ENCODE data around the gene CLDN16.

The CLDN16 gene

DNA sequence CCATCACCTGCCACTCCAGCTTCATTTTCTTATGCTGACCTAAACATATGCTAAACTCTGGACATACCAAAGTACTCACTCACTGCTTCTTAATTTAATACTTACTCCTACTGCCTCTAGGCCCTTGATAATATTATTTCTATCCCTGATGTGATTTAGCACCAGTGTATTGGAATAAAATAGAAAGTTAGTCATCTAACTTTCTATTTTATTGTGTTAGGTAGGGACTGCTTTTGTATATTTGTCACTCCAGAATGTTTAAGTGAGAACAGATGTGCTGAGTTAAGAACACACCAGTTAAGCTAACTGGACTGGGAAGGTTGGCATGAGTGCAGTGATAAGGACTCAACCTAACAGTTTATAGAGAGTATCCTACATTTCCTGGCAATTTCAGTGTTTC is 6.5 kb upstream of the CLDN16 start:
- DNase-seq, result no peak

DNA sequence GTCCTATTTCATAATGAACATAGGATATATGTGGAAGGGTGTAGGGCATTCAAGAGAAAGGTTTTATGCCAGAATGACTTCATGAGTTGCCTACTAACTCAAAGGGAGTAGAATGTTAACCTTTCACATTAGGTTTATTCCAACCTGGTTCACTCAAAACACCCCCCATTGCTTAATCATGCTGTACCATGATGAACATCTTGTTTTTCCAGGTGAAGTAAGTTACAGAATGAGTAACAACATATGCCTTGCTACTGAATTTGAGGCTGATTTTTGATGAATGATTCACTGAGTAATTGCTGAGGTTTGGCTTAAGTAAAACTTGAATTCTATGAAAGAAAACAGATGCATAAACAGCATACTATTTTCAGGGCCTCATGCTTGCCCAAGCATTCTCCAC is 5.9 kb upstream of the CLDN16 start:
- no peak for DNase-seq

- no peak for DNase-seq
Observed at GRCh38 chr3:190384309-190384756, 3.6 kb upstream of the CLDN16 start.

- DNase-seq, result no peak
Observed at GRCh38 chr3:190385731-190386688, 2.0 kb upstream of the CLDN16 start.

DNA sequence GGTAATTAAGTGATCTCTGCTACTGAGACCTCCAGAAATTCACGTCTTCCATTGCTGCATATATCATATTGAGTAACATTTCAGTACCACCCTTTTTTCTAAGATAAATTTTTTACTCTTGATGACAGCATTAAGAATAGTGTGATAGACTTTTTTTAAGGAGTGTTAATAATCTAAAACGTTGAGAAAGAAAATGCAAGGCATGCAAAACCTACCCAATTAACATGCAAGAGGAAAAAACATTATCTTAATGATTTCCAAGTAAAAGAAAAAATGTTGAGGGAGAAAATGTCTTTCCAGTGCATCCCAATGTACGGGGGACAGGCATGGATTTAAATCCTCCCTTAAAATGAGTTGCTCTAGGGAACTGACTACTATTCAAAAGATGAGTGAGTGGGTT is 740 bp downstream of the CLDN16 start:
- no peak for DNase-seq

DNA sequence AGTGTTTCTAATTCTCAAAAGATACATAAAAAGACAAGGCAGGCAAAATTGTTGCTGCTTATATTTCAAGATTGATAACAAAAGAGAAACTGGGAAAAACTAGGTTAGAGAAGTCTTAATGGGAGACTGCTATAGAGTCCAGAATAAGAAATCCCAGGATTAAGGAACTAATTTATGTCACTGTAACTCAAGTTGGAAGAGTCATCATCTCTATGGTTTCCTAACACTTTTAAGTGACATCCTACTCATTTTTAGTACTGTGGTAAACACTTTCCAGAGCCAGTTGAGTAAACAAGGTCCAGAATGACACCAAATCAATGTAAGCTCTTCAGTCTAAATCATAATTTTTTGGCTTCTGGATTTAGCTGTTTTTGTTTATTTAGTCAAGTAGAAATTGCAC is 8.0 kb downstream of the CLDN16 start:
- DNase-seq, result no peak

DNA sequence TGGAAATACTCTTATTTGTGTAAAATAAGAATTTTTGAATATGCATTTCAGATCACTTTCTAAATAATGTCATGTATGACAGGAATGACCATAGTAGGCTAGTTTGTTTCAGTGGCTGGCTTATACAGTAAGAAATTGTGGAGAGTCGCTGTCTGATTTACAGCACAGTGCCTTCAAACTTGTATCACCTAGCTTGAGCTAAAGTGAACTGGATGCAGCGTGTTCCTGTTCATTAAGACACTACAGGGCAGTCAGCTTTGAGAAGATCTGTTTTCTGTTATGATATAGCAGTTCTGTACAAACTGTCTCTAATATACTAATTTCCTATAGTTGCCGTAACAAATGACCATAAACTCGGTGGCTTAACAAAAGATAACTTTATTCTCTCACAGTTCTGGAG is 9.9 kb downstream of the CLDN16 start:
- DNase-seq, result no peak

- DNase-seq, result no peak
Observed at GRCh38 chr3:190399677-190400076, 11.7 kb downstream of the CLDN16 start.

- no peak for DNase-seq
Observed at GRCh38 chr3:190401963-190402362, 14.0 kb downstream of the CLDN16 start.

GRCh38 chr3:190404715-190405114 is 16.8 kb downstream of the CLDN16 start:
- DNase-seq, result no peak

DNA sequence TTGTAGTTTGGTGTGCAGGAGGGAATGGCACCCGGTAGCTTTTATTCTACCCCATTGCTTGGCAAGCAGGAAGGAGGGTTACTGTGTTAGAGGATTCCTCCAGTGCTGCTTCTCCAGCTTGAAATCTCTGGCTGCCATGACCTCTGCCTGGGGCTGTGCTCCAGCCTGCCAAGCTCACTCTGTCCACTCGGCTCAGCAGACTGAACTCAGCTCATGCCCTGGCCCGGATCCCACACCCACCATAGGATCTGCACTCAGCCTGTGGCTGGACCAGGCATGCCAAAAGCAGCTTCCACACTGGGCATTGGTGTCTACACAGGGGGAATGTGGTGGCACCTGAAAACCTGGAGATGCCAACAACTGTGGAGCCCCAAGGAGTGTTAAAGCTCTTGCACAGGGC is 26.3 kb downstream of the CLDN16 start:
- no peak for DNase-seq

DNA sequence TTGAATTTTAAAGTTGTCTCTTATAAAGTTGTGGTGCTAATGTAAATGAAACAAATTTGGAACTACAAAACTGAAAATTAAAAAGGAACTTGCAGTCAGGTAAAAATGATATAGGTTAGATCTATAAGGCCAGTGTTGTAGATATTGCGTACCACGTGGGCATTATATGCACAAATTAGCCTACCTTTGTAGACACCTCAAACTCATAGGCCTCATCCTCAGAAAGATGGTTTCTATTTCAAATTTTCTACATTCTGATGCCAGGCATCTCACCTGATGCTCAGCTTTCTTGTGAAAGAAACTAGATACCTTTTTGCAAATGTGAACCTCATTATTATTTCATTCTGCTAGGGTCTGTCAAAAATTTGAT is 36.1 kb downstream of the CLDN16 start:
- no peak for DNase-seq

DNA sequence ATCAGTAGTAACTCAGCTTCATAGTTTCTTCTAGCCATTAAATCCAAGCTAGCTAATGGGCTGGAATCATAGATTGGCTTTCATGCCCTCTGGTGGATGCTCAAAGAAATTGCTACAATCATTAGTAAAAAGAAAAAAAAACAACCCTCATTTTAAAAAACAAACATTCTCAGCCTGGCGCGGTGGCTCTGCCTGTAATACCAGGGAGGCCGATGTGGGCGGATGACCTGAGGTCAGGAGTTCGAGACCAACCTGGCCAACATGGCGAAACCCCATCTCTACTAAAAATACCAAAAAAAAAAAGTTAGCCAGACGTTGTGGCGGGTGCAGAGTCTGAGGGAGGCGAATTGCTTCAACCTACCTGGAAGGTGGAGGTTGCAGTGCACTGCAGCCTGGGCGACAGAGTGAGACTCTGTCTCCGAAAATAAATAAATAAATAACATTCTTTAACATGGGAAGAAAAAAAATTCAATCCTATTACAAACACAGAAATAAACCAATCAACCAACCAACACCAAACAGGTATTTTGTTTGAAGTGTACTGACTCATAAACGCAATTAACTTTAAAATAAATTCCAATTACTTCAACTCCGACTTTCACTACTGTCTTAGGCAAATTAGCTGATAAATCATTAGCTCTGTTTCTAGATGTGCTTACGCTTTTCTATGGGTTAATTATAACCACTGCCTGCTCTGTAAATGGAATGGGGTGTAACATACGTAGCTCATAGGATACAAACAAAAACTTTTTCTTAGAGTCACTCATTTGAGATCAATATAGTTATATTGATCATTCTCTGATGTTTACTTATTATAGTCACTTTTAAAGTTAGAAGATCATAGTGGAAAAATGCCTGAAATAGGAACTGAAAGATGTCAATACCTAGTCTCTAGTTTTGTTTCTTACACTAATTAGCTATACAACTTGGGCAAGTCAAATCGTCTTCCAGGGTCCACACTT is 36.8 kb downstream of the CLDN16 start:
- DNase-seq, result peak; percentile 28

DNA sequence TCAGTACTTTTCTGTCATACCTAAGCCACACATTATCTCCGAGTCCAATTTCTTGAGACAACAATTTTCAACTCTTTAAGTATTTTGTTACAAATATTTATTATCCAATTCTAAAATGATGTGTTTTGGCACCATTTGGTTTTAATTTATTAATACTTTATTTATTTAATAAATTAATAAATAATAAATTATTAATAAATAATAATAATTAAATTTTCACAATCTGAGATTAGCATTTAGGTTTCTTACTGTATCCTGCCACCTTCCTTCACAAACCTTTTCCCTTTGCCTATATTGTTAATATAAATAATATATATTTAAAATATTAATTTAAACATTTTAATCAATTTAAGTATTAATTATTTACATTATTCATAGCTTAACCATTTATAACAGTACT is 37.9 kb downstream of the CLDN16 start:
- no peak for DNase-seq

DNA sequence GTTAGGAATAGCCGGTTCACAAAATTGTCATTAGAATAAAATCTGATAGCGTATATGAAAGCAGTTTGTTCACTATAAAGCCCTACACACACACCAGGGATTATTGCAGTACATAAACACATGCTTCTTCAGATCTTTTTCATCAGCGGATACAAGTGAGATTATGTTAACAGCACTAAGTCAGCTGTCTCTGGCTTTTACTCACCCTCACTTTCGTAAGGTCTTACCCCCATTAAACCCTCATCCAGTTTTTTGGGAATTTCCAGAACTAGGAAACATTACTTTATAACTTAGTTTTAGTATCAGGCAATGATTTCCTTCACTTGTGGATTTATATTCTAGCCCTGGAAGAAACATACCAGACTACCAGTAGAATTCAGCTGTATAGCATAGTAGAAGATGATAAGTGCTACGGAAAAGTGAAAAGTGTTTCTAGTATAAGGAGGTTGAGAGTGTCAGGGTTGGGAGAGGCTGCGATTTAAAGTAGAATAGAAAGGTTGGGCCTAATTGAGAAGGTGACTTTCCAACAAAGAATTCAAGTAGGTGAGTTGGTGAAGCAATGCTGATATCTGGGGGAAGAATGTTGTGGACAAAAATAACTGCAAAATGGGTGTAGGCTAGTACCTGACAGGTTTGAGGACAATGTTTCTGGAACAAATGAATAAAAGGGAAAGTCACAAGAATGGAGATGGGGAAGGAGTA is 39.0 kb downstream of the CLDN16 start:
- no peak for DNase-seq

DNA sequence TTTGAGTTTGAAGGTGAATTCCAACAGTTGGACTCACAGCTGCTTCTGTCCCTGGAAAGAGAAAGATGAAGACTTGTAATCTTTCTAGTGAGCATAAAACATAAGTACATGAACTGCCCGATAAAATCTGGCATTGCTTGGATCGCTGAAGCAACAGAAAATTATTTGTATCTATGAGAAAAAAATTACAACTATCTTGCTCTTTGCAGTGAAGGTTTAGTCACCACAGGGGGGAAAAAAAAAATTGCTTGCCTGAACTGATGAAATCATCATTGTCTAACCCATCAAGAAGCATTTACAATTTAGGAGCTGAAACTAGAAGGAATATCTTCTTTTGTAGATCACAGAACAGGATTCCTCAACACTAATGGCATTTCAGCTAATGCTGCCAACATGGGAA is 41.7 kb downstream of the CLDN16 start:
- DNase-seq, result no peak

DNA sequence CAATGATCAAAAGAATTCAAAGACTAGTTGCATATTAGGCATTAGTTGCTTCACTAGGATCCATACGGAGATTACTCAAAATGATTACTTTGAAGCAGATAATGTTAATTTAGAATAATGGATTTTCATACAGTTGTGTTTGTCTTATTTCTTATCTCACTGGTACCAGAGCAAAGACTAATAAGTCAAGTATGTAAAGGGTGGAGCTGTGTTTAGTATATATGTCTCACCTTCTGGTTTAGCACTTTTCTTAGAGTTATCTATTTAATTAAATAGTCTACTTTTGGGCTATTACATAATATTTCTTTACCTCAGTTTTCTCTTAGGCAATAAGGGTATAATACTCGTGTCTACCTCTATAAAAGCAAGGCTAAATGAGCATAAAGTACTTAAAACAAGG is 42.9 kb downstream of the CLDN16 start:
- no peak for DNase-seq

- DNase-seq, result no peak
Observed at GRCh38 chr3:190432216-190432615, 44.3 kb downstream of the CLDN16 start.

DNA sequence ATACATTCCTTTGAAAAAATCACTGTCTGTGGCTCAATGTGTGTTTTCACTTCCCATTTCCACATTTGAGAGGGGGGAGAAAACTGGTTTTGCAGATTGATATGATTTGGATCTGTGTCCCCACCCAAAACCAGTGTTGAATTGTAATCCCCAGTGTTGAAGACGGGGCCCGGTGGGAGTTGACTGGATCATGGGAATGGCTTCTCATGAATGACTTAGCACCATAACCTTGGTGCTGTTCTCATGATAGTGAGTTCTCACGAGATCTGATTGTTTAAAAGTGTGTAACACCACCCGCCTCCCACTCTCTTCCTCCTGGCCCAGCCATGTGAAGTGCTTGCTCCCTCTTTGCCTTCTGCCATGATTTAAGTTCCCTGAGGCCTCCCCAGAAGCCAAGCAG is 45.7 kb downstream of the CLDN16 start:
- no peak for DNase-seq

- DNase-seq, result no peak
Observed at GRCh38 chr3:190435618-190436017, 47.7 kb downstream of the CLDN16 start.

GRCh38 chr3:190436331-190436730 is 48.4 kb downstream of the CLDN16 start:
- no peak for DNase-seq

DNA sequence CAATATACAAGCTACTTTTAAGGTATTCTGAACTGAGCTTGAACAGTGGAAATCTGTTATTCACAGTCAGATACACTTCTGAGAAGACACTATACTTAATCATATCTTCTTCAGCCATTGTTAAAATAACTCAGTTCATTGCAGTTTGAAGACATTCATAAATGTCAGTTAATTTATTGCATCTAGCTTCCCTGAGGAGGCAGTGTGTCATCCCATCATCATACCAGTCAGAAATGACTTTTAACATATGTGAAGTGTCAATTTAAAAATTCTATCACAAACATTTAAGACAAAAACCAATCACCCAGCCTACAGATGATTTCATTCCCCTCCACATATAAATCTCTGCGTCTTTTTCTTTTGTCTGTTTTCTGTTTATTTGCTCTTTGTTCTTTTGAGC is 54.3 kb downstream of the CLDN16 start:
- no peak for DNase-seq

GRCh38 chr3:190443257-190443656 is 55.3 kb downstream of the CLDN16 start:
- DNase-seq, result no peak
